Stomach (tissue), 9 donors: Measurements from ENCODE around the gene DCX. TPM values are rescaled to one million over a fixed set of nuclear protein-coding genes. Genes with fewer than 3 reads are reported as not detected.

Experiments
- DNase-seq, 2 donors: peaks; one replicate each; pipeline versions ENCODE4 v3.0.0 to v3.0.0-alpha.2; 2013 to 2019
- H3K27ac ChIP-seq, 5 donors: fragments of 200-600 bp in 4 of 5; sonication (generic) in 4 of 5; one replicate each; pipeline ENCODE4 v1.5.1; 2013 to 2019; ENCODE audit warnings: mild to moderate bottlenecking in 1 of 5, moderate library complexity in 1 of 5
- H3K27me3 ChIP-seq, 3 donors: fragments of 200-600 bp; sonication (generic); one replicate each; pipeline ENCODE4 v1.5.1; 2017 to 2019; ENCODE audit warnings: mixed run types in 1 of 3
- H3K36me3 ChIP-seq, 4 donors: fragments of 200-600 bp; sonication (generic); 1 replicate in 3 of 4; 2 replicates in 1 of 4; pipeline ENCODE4 v1.5.1; 2016 to 2019
- H3K4me1 ChIP-seq, 4 donors: fragments of 200-600 bp; sonication (generic); one replicate each; pipeline ENCODE4 v1.5.1; 2016 to 2019
- H3K4me3 ChIP-seq, 4 donors: fragments of 200-600 bp; sonication (generic) in 3 of 4; one replicate each; pipeline ENCODE4 v1.5.1; 2016 to 2019; ENCODE audit warnings: mild to moderate bottlenecking in 1 of 4
- H3K9me3 ChIP-seq, 4 donors: fragments of 200-600 bp; sonication (generic); one replicate each; pipeline ENCODE4 v1.5.1; 2016 to 2019
- EP300 ChIP-seq: sonication (generic); formaldehyde crosslinking; IDR thresholded peaks from one replicate; pipeline ENCODE4 v1.6.1; 2017; ENCODE audit warnings: antibody characterized with exemption
- POLR2A ChIP-seq, 4 donors: fragments of 450-650 bp; IDR thresholded peaks; one replicate each; pipeline ENCODE4 v1.6.1; 2016; ENCODE audit warnings: antibody characterized with exemption in 4 of 4, control low read depth in 2 of 4, mild to moderate bottlenecking in 1 of 4, moderate library complexity in 1 of 4
- POLR2AphosphoS5 ChIP-seq, 3 donors: sonication (generic); formaldehyde crosslinking; IDR thresholded peaks; one replicate each; pipeline ENCODE4 v1.6.1; 2016; ENCODE audit warnings: antibody characterized with exemption in 3 of 3
- WGBS, 5 donors: extraction: QIAGEN DNeasy Blood & Tissue Kit in 3 of 5; methylation state at CpG; one replicate each; pipeline versions ENCODE4 v1.1.5 to v1.1.7; 2013 to 2018; 5-methylcytosine and 5-hydroxymethylcytosine counted together
- intact Hi-C: fragments of 100-400 bp; cut with DNase I; formaldehyde crosslinking; loops from one replicate; pipeline ENCODE4 v1.15.1; 2023; ENCODE audit warnings: low total_unique reads
- polyA plus RNA-seq, 3 donors: library from polyadenylated mRNA; stranded (reverse); fragments of 200-250 nt; gene quantifications; one replicate each; pipeline ENCODE4 v1.2.3, GENCODE V29; 2013
- total RNA-seq, 5 donors: library from RNA; depleted of rRNA; stranded (reverse); fragments of >200 nt; gene quantifications; one replicate each; pipeline versions ENCODE4 v1.1.0 to v1.2.3, GENCODE V29; 2014 to 2016
- TF ChIP-seq, protein P1 (sequence below), 7 experiments: fragments of 450-650 bp in 4 of 7; fragments of 200-600 bp in 3 of 7; sonication (generic) in 3 of 7; IDR thresholded peaks; one replicate each; pipeline ENCODE4 v1.5.1; 2016 to 2019; ENCODE audit warnings: antibody characterized with exemption in 7 of 7, control low read depth in 2 of 7, mild to moderate bottlenecking in 1 of 7
- donor health status: healthy with polysubstance abuse.
- donor health status: Bipolar disorder and iron deficiency.
- donor health status: healthy.

Gene DCX
- total and polyA plus RNA-seq, 8 donors = under 0.01 to 4.0 (median 0.04) TPM; not detected in 4

DNA sequence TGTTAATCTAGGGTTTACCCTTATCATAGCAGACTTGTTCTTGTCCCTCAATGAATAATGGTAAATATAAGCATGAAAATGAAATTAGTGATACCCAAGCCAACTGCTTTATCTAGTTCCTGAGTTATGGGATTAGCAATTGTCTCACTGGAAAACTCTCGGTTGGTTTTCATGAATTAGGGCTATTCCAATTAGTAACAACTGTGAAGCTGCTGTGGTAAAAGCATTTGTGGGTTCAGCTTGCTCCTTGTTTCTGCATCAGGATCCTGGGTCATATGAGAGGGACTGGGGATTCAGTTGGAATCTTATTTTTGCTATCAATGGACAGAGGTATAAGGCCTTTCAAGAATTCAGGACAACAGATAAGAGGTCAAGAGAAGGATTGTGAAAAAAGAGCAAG, 50.2 kb downstream of the DCX start:
- H3K9me3 ChIP-seq = no peaks in the 10 kb centered on the region
- WGBS, 5 donors = 57 to 86% (median 70%) methylated on average over 1 of the region's 1 CpG
- intact Hi-C loops = no loop called here
- H3K27me3 ChIP-seq = no peaks in the 10 kb centered on the region
- DNase-seq = no peak
- no peak overlapping the region for H3K4me3 ChIP-seq
- no peaks in the 10 kb centered on the region for H3K36me3 ChIP-seq
- no peaks in the 10 kb centered on the region for H3K4me1 ChIP-seq
- TF ChIP-seq EP300 (no peak), POLR2AphosphoS5 (IDR thresholded peaks at IDR 0.05) (no peak), POLR2A (IDR thresholded peaks at IDR 0.05) (no peak)
- TF ChIP-seq, protein P1, sequence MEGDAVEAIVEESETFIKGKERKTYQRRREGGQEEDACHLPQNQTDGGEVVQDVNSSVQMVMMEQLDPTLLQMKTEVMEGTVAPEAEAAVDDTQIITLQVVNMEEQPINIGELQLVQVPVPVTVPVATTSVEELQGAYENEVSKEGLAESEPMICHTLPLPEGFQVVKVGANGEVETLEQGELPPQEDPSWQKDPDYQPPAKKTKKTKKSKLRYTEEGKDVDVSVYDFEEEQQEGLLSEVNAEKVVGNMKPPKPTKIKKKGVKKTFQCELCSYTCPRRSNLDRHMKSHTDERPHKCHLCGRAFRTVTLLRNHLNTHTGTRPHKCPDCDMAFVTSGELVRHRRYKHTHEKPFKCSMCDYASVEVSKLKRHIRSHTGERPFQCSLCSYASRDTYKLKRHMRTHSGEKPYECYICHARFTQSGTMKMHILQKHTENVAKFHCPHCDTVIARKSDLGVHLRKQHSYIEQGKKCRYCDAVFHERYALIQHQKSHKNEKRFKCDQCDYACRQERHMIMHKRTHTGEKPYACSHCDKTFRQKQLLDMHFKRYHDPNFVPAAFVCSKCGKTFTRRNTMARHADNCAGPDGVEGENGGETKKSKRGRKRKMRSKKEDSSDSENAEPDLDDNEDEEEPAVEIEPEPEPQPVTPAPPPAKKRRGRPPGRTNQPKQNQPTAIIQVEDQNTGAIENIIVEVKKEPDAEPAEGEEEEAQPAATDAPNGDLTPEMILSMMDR (IDR thresholded peaks at IDR 0.05) = no peak
- H3K27ac ChIP-seq = no peak overlapping the region

DNA sequence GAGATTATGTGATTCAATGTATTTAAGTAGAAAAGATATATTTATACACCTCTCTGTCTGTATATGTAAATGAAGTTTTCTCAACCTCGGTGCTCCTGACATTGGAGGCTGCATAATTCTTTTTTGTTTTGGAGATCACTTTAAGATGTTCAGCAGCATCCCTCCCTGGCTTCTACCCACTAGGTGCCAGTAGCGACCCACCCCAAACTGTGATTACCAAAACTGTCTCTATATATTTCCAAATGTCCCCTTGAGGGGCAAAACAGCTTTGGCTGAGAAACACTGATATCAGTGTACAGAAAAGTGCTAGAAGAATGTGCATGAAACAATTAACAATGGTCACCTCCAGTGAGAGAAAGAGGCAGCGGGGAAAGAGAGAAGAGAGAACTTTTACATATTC, 51.2 kb downstream of the DCX start:
- DNase-seq = no peak
- TF ChIP-seq, protein P1 (IDR thresholded peaks at IDR 0.05) = no peak
- TF ChIP-seq POLR2AphosphoS5 (IDR thresholded peaks at IDR 0.05) (no peak), POLR2A (IDR thresholded peaks at IDR 0.05) (no peak), EP300 (no peak)
- Histone ChIP-seq H3K27ac (no peak overlapping the region), H3K36me3 (no peaks in the 10 kb centered on the region), H3K9me3 (peaks cover 0 to 5% (median 0%) of the 10 kb centered on the region in 4 donors), H3K4me1 (no peaks in the 10 kb centered on the region), H3K27me3 (no peaks in the 10 kb centered on the region), H3K4me3 (no peak overlapping the region)
- intact Hi-C loops = no loop called here
- 37 to 47% (median 43%) methylated on average over 3 of the region's 3 CpGs for WGBS, 5 donors

DNA sequence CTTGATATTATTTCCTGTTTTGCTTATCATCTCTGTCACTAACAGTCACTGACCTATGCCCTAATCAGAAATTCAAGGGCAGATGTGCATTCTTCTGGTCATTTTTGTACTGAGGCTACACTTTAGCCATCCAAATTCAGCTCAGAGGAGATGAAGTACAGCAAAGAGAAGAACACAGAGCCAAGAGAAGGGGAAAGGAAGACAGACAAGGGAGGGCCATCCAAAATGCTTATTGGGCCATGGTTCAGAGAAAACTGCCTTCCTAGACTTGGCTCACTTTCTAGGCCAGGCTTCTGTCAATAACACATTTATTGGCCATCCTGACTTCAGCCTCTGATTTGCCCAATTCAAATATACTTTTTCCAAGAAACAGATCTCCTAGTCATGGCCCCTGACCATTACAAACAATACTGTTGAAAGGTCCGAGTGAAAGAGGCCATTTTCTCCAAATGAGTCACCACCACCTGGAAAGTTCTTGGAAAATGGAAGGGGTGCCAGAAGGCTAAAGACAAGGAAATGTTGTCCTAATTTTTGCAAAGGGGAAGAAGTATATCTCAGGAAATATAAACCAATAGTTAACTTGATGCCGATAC, 56.4 kb downstream of the DCX start:
- Histone ChIP-seq H3K27me3 (no peaks in the 10 kb centered on the region), H3K27ac (no peak overlapping the region), H3K4me1 (peaks cover 0 to 11% (median 6%) of the 10 kb centered on the region in 4 donors), H3K36me3 (no peaks in the 10 kb centered on the region), H3K9me3 (peaks cover 0 to 5% (median 0%) of the 10 kb centered on the region in 4 donors), H3K4me3 (no peak overlapping the region)
- TF ChIP-seq EP300 (no peak), POLR2AphosphoS5 (IDR thresholded peaks at IDR 0.05) (no peak), POLR2A (IDR thresholded peaks at IDR 0.05) (no peak)
- DNase-seq = no peak
- intact Hi-C loops = no loop called here
- 21 to 68% (median 55%) methylated on average over 2 of the region's 2 CpGs for WGBS, 5 donors

DNA sequence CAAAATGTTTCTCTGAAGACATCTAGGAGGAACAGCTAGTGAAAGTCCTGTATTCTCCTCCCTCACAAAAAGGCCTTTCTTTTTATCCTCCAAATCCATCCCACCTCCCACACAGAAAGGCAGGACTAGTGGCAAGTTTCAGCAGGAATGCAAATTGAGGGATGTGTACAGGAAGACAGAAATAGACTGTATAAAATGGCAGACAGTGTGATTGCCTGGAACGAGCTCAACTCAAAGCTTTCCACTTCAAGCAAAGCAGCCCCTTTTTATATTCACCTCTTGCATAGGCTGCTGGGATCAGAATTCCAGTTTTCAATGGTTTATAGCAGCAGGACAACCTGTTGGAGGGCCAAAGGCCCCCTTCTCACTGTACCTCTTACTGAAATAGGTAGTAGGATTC, 57.5 kb downstream of the DCX start:
- H3K27ac ChIP-seq = no peak overlapping the region
- no peak overlapping the region for H3K4me3 ChIP-seq
- peaks cover 0 to 5% (median 0%) of the 10 kb centered on the region in 4 donors for H3K9me3 ChIP-seq
- no peaks in the 10 kb centered on the region for H3K36me3 ChIP-seq
- TF ChIP-seq EP300 (no peak), POLR2AphosphoS5 (IDR thresholded peaks at IDR 0.05) (no peak), POLR2A (IDR thresholded peaks at IDR 0.05) (no peak)
- TF ChIP-seq, protein P1 (IDR thresholded peaks at IDR 0.05) = no peak
- intact Hi-C loops = no loop called here
- H3K4me1 ChIP-seq = peaks cover 0 to 11% (median 6%) of the 10 kb centered on the region in 4 donors
- H3K27me3 ChIP-seq = no peaks in the 10 kb centered on the region
- WGBS, 5 donors = 45 to 87% (median 69%) methylated on average over 1 of the region's 1 CpG
- no peak for DNase-seq

DNA sequence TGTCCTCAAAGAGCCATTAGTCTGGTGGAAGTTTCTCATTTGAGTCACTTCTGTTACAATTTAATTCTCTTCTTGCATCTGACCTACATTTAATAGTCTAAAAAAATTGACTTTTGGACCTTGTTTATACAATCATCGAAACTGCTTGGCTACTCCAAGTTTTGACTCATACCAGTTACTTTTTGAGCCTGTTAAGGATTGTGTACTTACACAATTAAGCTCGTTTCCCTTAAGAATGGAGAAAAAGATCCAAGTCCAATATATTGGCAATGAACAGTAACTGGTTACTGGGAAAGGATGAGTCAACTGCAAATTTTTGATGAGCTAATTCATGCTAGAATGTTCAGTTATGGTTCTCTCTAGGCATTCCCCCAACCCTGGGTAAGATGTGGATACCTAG, 58.2 kb downstream of the DCX start:
- no peak overlapping the region for H3K27ac ChIP-seq
- no peaks in the 10 kb centered on the region for H3K27me3 ChIP-seq
- H3K4me1 ChIP-seq = peaks cover 0 to 11% (median 6%) of the 10 kb centered on the region in 4 donors
- WGBS, 5 donors = 33 to 62% (median 34%) methylated on average over 2 of the region's 2 CpGs
- DNase-seq = no peak
- no peak overlapping the region for H3K4me3 ChIP-seq
- intact Hi-C loops = no loop called here
- H3K9me3 ChIP-seq = peaks cover 0 to 5% (median 0%) of the 10 kb centered on the region in 4 donors
- no peaks in the 10 kb centered on the region for H3K36me3 ChIP-seq
- TF ChIP-seq POLR2AphosphoS5 (IDR thresholded peaks at IDR 0.05) (no peak), POLR2A (IDR thresholded peaks at IDR 0.05) (no peak)
- TF ChIP-seq, protein P1 (IDR thresholded peaks at IDR 0.05) = no peak
